OCI-LY7 (cell line): ENCODE measurements around the gene SDK2. TPM values are rescaled to one million over a fixed set of nuclear protein-coding genes. Genes with fewer than 3 reads are reported as not detected.

ENCODE experiments used
- BruUV-seq: library from RNA; stranded (reverse); fragments of 400-500 nt; replicated peaks from 2 replicates; lab custom pipeline; 2021; lab: Mats Ljungman, UMichigan
- CTCF ChIA-PET: fragments of 300-600 bp; sonication (Branson Sonifier 250); formaldehyde crosslinking; loops from one replicate; lab custom pipeline; 2022; ENCODE audit warnings: antibody characterized with exemption; ENCODE audit not compliant: unreplicated experiment; lab: Charles Lee
- POLR2A ChIA-PET: fragments of 300-600 bp; sonication (Branson Sonifier 250); formaldehyde crosslinking; loops from one replicate; lab custom pipeline; 2022; ENCODE audit warnings: antibody characterized with exemption; lab: Charles Lee
- DNase-seq: peaks from one replicate; pipeline ENCODE4 v3.0.0-alpha.2; 2015; ENCODE audit warnings: low spot score
- H2AFZ ChIP-seq: fragments of 200-600 bp; sonication (generic), shearing (Covaris generic); 2 replicates; pipeline ENCODE4 v1.6.1; 2014; ENCODE audit warnings: mild to moderate bottlenecking, antibody characterized with exemption, low read length, moderate library complexity
- H3K27ac ChIP-seq: fragments of 200-600 bp; sonication (generic); 2 replicates; pipeline ENCODE4 v1.5.1; 2014; ENCODE audit warnings: mixed run types, low read depth, mild to moderate bottlenecking, moderate library complexity, low read length, inconsistent platforms; ENCODE audit not compliant: poor library complexity, severe bottlenecking
- H3K36me3 ChIP-seq: fragments of 200-600 bp; sonication (generic); 2 replicates; pipeline ENCODE4 v1.6.1; 2014; ENCODE audit warnings: mild to moderate bottlenecking, antibody characterized with exemption, low read length, moderate library complexity, mixed read lengths; ENCODE audit not compliant: insufficient read depth
- H3K4me1 ChIP-seq: fragments of 200-600 bp; sonication (generic); 2 replicates; pipeline ENCODE4 v1.5.1; 2014; ENCODE audit warnings: mild to moderate bottlenecking, low read length; ENCODE audit not compliant: insufficient read depth, poor library complexity, severe bottlenecking
- H3K4me2 ChIP-seq: fragments of 200-600 bp; sonication (generic); 2 replicates; pipeline ENCODE4 v1.6.1; 2014; ENCODE audit warnings: mild to moderate bottlenecking, low read length
- H3K4me3 ChIP-seq: fragments of 200-600 bp; sonication (generic); 2 replicates; pipeline ENCODE4 v1.5.1; 2014; ENCODE audit warnings: mild to moderate bottlenecking, low read depth, low read length; ENCODE audit not compliant: poor library complexity, severe bottlenecking
- H3K79me2 ChIP-seq: fragments of 200-600 bp; sonication (generic); 2 replicates; pipeline ENCODE4 v1.6.1; 2016; ENCODE audit warnings: low read depth, mild to moderate bottlenecking, low read length, moderate library complexity, mixed read lengths; ENCODE audit not compliant: insufficient read depth
- H3K9me2 ChIP-seq: fragments of 200-600 bp; sonication (generic); 2 replicates; pipeline ENCODE4 v1.6.1; 2016; ENCODE audit warnings: mild to moderate bottlenecking, low read length, mixed read lengths; ENCODE audit not compliant: insufficient read depth
- H3K9me3 ChIP-seq: fragments of 200-600 bp; sonication (generic); 2 replicates; pipeline ENCODE4 v1.6.1; 2014; ENCODE audit warnings: mild to moderate bottlenecking, mixed run types, low read length, mixed read lengths
- H4K20me1 ChIP-seq: fragments of 200-600 bp; sonication (generic); 2 replicates; pipeline ENCODE4 v1.6.1; 2014; ENCODE audit warnings: mild to moderate bottlenecking, antibody characterized with exemption, low read length, moderate library complexity, mixed read lengths; ENCODE audit not compliant: insufficient read depth
- EZH2phosphoT487 ChIP-seq: fragments of 200-600 bp; sonication (generic); IDR thresholded peaks from 2 replicates; pipeline ENCODE4 v1.6.1; 2018; ENCODE audit warnings: low read depth, borderline replicate concordance, mild to moderate bottlenecking, mixed run types, antibody characterized with exemption, low read length, moderate library complexity, mixed read lengths
- intact Hi-C: fragments of 100-400 bp; cut with micrococcal nuclease; formaldehyde crosslinking; loops from one replicate; pipeline ENCODE4 v1.10.0; 2022; ENCODE audit not compliant: unreplicated experiment
- total RNA-seq, 2 experiments: library from RNA; depleted of rRNA in 1 of 2; stranded (reverse); fragments of >200 nt in 1 of 2; shearing (Covaris generic) in 1 of 2; gene quantifications; 2 replicates each; pipeline ENCODE4 v1.2.3, GENCODE V29; 2014 to 2022
- TF ChIP-seq, protein P1 (sequence below): fragments of 200-600 bp; sonication (generic); conservative IDR thresholded peaks from 2 replicates; pipeline ENCODE4 v1.5.1; 2014; ENCODE audit warnings: mild to moderate bottlenecking, antibody characterized with exemption, low read length, moderate library complexity, mixed read lengths

The SDK2 gene
- total RNA-seq, 2 experiments from 2014 or later = 0.32 to 1.8 TPM

DNA sequence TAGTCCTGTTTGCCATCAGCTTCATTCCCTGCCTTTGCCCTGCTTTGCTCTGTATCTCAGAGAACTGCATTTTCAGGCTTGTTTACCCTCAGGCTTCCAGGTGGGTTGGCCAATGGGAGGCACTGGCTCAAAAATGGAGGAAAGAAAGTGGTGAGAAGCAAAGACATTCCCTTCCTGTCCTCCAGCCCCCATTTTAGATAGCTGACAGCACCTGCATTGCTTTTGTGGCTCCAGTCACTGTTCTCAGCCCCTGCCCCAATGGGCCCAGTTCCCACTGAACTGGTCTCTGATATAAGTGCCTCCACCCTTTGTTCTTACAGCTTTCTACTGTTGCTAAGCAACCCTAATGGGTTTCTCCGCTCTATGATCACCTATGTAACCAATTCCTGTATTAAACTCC, 19.4 kb upstream of the SDK2 start:
- no peaks in the 10 kb centered on the region for H3K79me2 ChIP-seq
- peaks cover 8% of the 10 kb centered on the region for H3K4me1 ChIP-seq
- no TSS peak for BruUV-seq
- CTCF ChIA-PET = no interaction called here
- TF ChIP-seq, protein P1, sequence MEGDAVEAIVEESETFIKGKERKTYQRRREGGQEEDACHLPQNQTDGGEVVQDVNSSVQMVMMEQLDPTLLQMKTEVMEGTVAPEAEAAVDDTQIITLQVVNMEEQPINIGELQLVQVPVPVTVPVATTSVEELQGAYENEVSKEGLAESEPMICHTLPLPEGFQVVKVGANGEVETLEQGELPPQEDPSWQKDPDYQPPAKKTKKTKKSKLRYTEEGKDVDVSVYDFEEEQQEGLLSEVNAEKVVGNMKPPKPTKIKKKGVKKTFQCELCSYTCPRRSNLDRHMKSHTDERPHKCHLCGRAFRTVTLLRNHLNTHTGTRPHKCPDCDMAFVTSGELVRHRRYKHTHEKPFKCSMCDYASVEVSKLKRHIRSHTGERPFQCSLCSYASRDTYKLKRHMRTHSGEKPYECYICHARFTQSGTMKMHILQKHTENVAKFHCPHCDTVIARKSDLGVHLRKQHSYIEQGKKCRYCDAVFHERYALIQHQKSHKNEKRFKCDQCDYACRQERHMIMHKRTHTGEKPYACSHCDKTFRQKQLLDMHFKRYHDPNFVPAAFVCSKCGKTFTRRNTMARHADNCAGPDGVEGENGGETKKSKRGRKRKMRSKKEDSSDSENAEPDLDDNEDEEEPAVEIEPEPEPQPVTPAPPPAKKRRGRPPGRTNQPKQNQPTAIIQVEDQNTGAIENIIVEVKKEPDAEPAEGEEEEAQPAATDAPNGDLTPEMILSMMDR = no peak
- no peak for TF ChIP-seq EZH2phosphoT487
- no peak overlapping the region for H3K4me2 ChIP-seq
- no peak overlapping the region for H3K27ac ChIP-seq
- H4K20me1 ChIP-seq = no peaks in the 10 kb centered on the region
- no peak overlapping the region for H3K4me3 ChIP-seq
- no peaks in the 10 kb centered on the region for H3K9me3 ChIP-seq
- no peaks in the 10 kb centered on the region for H3K9me2 ChIP-seq
- no peak for DNase-seq
- H3K36me3 ChIP-seq = no peaks in the 10 kb centered on the region
- no peak overlapping the region for H2AFZ ChIP-seq
- intact Hi-C loops = no loop called here
- POLR2A ChIA-PET = no interaction called here

DNA sequence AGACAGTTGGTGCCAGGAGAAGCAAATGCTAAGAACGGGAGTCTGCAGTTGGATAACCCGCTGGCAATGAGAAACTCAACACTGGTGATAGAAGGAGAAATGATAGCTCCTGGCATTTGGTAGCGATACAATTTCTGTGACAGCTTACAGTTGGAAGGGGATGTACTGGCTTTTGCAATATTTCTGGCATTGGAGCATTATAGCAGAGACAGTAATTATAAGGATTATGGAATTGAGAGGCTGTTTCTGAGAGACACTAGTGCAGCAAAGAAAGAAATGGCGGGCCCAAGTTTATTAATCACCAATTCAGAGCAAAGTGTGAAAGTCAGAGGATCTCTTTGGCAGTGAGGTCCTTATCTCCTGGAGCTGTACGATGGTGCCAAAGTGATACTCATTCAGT, 16.1 kb upstream of the SDK2 start:
- H3K36me3 ChIP-seq = no peaks in the 10 kb centered on the region
- no peaks in the 10 kb centered on the region for H3K9me2 ChIP-seq
- no peak overlapping the region for H3K4me3 ChIP-seq
- CTCF ChIA-PET = no interaction called here
- POLR2A ChIA-PET = interaction anchor here (0.7 kb wide), 1 partner anchor 330 kb away, joined by 3 read pairs; no protein-coding TSS in a partner anchor
- H3K4me2 ChIP-seq = no peak overlapping the region
- no peak overlapping the region for H2AFZ ChIP-seq
- no peaks in the 10 kb centered on the region for H3K79me2 ChIP-seq
- BruUV-seq = no TSS peak
- no peaks in the 10 kb centered on the region for H3K4me1 ChIP-seq
- intact Hi-C loops = no loop called here
- TF ChIP-seq, protein P1 = no peak
- TF ChIP-seq EZH2phosphoT487 = no peak
- H3K27ac ChIP-seq = no peak overlapping the region
- no peaks in the 10 kb centered on the region for H4K20me1 ChIP-seq
- H3K9me3 ChIP-seq = no peaks in the 10 kb centered on the region
- DNase-seq = no peak

DNA sequence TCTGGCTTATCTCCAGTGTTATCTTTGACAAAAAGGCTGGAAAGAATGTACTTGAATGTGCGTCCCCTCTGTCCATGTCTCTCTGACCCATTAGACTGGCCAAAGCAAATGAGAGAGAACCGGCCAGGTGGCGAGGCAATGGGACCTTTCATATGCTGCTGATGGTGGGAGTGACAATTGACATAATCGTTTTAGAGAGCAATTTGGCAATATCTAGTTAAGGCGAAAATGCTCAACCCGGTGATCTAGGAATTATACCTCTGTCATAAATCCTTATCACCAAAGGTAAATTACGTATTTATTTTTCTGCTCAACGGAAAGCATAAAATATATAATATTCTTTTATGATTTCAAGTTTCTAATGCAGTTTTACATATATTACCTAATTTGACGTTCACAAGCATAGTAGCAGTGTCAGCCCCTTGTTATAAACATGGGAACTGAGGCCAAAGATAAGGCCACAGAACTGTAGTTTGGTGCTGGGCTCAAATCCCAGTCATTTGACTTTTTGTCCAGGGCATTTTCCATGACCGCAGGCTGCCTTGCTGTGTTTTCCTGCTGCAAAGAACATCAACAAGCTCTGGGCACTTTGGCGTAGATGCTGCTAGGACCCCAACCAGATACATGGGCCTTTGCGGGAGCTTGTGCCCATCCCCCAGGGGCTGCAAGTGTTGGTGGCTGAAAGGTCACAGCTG, 14.7 kb upstream of the SDK2 start:
- DNase-seq = no peak
- no peaks in the 10 kb centered on the region for H3K9me2 ChIP-seq
- no peak overlapping the region for H3K4me3 ChIP-seq
- ChIA-PET POLR2A (no interaction called here), CTCF (interaction anchor here (0.5 kb wide), 1 partner anchor 220 kb away, joined by 3 read pairs; no protein-coding TSS in a partner anchor)
- no peak overlapping the region for H2AFZ ChIP-seq
- H3K4me2 ChIP-seq = no peak overlapping the region
- TF ChIP-seq, protein P1 = no peak
- TF ChIP-seq EZH2phosphoT487 = no peak
- H3K79me2 ChIP-seq = no peaks in the 10 kb centered on the region
- no peaks in the 10 kb centered on the region for H4K20me1 ChIP-seq
- no peak overlapping the region for H3K27ac ChIP-seq
- intact Hi-C loops = no loop called here
- no TSS peak for BruUV-seq
- H3K36me3 ChIP-seq = no peaks in the 10 kb centered on the region
- H3K4me1 ChIP-seq = no peaks in the 10 kb centered on the region
- H3K9me3 ChIP-seq = peaks cover 4% of the 10 kb centered on the region
